ENCODE data around the gene GABRB1. TPM values are rescaled to one million over a fixed set of nuclear protein-coding genes. Genes with fewer than 3 reads are reported as not detected.
A peak's percentile ranks its signal among the peaks of the same experiment; 100 is the strongest.

Gene GABRB1
- total and polyA plus RNA-seq, 2 experiments from 2014 or later, result 0.42 to 1.1 TPM

GRCh38 chr4:47203593-47203992 lies 172.2 kb downstream of the GABRB1 start:
- Histone ChIP-seq H3K4me1 (ENCODE audit: low read depth) (peaks cover under 1% of the 10 kb centered on the region), H3K27me3 (no peaks in the 10 kb centered on the region), H3K36me3 (no peaks in the 10 kb centered on the region), H3K27ac (no peak overlapping the region), H3K9me3 (ENCODE audit: low read depth) (no peaks in the 10 kb centered on the region), H3K4me3 (no peak overlapping the region)
- TF ChIP-seq CTCF (IDR thresholded peaks at IDR 0.05; ENCODE audit: low read depth, low read length), result no peak
- no peak for DNase-seq (ENCODE audit: low read depth in 1 of 2, low spot score in 1 of 2)

- Histone ChIP-seq H3K4me3 (no peak overlapping the region), H3K9me3 (ENCODE audit: low read depth) (no peaks in the 10 kb centered on the region), H3K4me1 (ENCODE audit: low read depth) (peaks cover 13% of the 10 kb centered on the region), H3K27me3 (no peaks in the 10 kb centered on the region), H3K36me3 (no peaks in the 10 kb centered on the region), H3K27ac (no peak overlapping the region)
- no peak for DNase-seq (ENCODE audit: low read depth in 1 of 2, low spot score in 1 of 2)
- no peak for TF ChIP-seq CTCF (IDR thresholded peaks at IDR 0.05; ENCODE audit: low read depth, low read length)
Observed at GRCh38 chr4:47207555-47207954, 176.2 kb downstream of the GABRB1 start.

GRCh38 chr4:47209833-47210232 lies 178.5 kb downstream of the GABRB1 start:
- Histone ChIP-seq H3K4me3 (no peak overlapping the region), H3K4me1 (ENCODE audit: low read depth) (peaks cover 13% of the 10 kb centered on the region), H3K27me3 (no peaks in the 10 kb centered on the region), H3K9me3 (ENCODE audit: low read depth) (no peaks in the 10 kb centered on the region), H3K36me3 (no peaks in the 10 kb centered on the region), H3K27ac (no peak overlapping the region)
- no peak for TF ChIP-seq CTCF (IDR thresholded peaks at IDR 0.05; ENCODE audit: low read depth, low read length)
- DNase-seq (ENCODE audit: low read depth in 1 of 2, low spot score in 1 of 2), result peak in 1 of 2 donors; percentile 38

GRCh38 chr4:47210828-47211227 lies 179.5 kb downstream of the GABRB1 start:
- Histone ChIP-seq H3K4me3 (no peak overlapping the region), H3K9me3 (ENCODE audit: low read depth) (no peaks in the 10 kb centered on the region), H3K27me3 (no peaks in the 10 kb centered on the region), H3K36me3 (no peaks in the 10 kb centered on the region), H3K27ac (no peak overlapping the region), H3K4me1 (ENCODE audit: low read depth) (peaks cover 13% of the 10 kb centered on the region)
- no peak for DNase-seq (ENCODE audit: low read depth in 1 of 2, low spot score in 1 of 2)
- no peak for TF ChIP-seq CTCF (IDR thresholded peaks at IDR 0.05; ENCODE audit: low read depth, low read length)

GRCh38 chr4:47213106-47213505 lies 181.7 kb downstream of the GABRB1 start:
- no peak overlapping the region for H3K27ac ChIP-seq

More at GRCh38 chr4:47213106-47213505, 181.7 kb downstream of the GABRB1 start:
- Histone ChIP-seq H3K4me3 (no peak overlapping the region), H3K27me3 (no peaks in the 10 kb centered on the region), H3K9me3 (ENCODE audit: low read depth) (no peaks in the 10 kb centered on the region), H3K4me1 (ENCODE audit: low read depth) (peaks cover 13% of the 10 kb centered on the region), H3K36me3 (no peaks in the 10 kb centered on the region)
- TF ChIP-seq CTCF (IDR thresholded peaks at IDR 0.05; ENCODE audit: low read depth, low read length), result no peak
- peak in 1 of 2 donors; percentile 15 for DNase-seq (ENCODE audit: low read depth in 1 of 2, low spot score in 1 of 2)

Data from cardiac muscle cell (in vitro differentiated cells and primary cell).